Chondrocyte (in vitro differentiated cells): ENCODE data around the gene TRPV4. TPM values are rescaled to one million over a fixed set of nuclear protein-coding genes. Genes with fewer than 3 reads are reported as not detected.
A peak's percentile ranks its signal among the peaks of the same experiment; 100 is the strongest.

Experiments used
- DNase-seq: peaks from one replicate; pipeline ENCODE4 v3.0.0; 2021; ENCODE audit warnings: mixed read lengths, low spot score
- H3K27ac Mint-ChIP-seq: one replicate; pipeline ENCODE4 v1.8.0; 2021; ENCODE audit warnings: mild to moderate bottlenecking, moderate library complexity, mixed read lengths; ENCODE audit not compliant: unreplicated experiment
- H3K27me3 Mint-ChIP-seq: 2 replicates; pipeline ENCODE4 v1.8.0; 2021; ENCODE audit warnings: low read depth, mixed read lengths
- H3K36me3 Mint-ChIP-seq: 2 replicates; pipeline ENCODE4 v1.8.0; 2021; ENCODE audit warnings: low read depth, mixed read lengths
- H3K4me1 Mint-ChIP-seq: 2 replicates; pipeline ENCODE4 v1.8.0; 2021; ENCODE audit warnings: low read depth, mild to moderate bottlenecking, mixed read lengths
- H3K4me3 Mint-ChIP-seq: one replicate; pipeline ENCODE4 v1.8.0; 2021; ENCODE audit warnings: mild to moderate bottlenecking, moderate library complexity, mixed read lengths; ENCODE audit not compliant: unreplicated experiment
- H3K9me3 Mint-ChIP-seq: 2 replicates; pipeline ENCODE4 v1.8.0; 2021; ENCODE audit warnings: low read depth, mixed read lengths
- total RNA-seq: library from RNA; stranded (reverse); gene quantifications from 3 replicates; pipeline ENCODE4 v1.2.1, GENCODE V29; 2021
- TF ChIP-seq, protein P1 (sequence below): fragments of 200-600 bp; sonication (generic); IDR thresholded peaks from 2 replicates; pipeline ENCODE4 v1.5.0; 2021; ENCODE audit warnings: antibody characterized with exemption, mild to moderate bottlenecking, moderate library complexity

Gene TRPV4
- total RNA-seq, 1 donor from 2014 or later = 2.2 TPM

DNA sequence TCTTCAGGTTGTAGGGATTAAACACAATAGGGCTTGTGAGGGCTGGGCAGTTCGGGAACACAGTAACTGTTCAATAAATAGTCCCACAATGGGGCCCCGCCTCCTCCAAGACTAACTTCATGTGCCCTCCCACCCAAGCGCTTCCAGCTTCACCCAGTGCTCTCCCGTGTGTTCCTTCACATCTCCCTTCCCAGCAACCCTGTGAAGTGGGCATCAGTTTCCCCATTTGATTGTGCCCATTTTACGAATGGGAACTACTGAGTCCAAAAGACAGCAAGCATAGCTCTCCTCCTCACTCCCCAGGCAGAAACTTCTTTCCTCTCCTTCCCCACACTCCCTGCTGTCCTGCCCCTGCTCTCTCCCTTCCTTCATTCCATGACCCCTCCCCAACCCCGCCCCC is 6.2 kb upstream of the TRPV4 start:
- Mint-ChIP-seq H3K27me3 (no peaks in the 10 kb centered on the region), H3K27ac (no peak overlapping the region), H3K4me1 (peaks cover 6% of the 10 kb centered on the region), H3K9me3 (no peaks in the 10 kb centered on the region), H3K36me3 (no peaks in the 10 kb centered on the region), H3K4me3 (no peak overlapping the region)
- no peak for DNase-seq
- TF ChIP-seq, protein P1, sequence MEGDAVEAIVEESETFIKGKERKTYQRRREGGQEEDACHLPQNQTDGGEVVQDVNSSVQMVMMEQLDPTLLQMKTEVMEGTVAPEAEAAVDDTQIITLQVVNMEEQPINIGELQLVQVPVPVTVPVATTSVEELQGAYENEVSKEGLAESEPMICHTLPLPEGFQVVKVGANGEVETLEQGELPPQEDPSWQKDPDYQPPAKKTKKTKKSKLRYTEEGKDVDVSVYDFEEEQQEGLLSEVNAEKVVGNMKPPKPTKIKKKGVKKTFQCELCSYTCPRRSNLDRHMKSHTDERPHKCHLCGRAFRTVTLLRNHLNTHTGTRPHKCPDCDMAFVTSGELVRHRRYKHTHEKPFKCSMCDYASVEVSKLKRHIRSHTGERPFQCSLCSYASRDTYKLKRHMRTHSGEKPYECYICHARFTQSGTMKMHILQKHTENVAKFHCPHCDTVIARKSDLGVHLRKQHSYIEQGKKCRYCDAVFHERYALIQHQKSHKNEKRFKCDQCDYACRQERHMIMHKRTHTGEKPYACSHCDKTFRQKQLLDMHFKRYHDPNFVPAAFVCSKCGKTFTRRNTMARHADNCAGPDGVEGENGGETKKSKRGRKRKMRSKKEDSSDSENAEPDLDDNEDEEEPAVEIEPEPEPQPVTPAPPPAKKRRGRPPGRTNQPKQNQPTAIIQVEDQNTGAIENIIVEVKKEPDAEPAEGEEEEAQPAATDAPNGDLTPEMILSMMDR = no peak

DNA sequence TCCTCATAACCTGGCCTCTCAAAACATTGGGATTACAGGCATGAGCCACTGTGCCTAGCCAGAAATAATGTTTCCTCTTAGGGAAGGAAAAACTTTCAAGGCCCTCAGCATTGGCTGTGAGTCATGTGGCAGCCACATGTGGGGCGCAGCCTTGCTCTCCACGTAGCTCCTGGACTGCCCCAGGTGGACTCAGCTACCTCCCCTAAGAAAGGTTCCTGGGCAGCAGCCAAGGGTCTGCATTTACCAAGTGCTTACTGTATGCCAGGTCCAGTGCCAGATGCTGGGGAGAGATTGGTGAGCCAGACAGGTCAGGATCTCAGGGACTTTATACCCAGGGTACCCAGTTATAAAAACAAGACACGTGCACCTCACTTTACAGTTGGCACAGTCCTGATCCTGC is 3.7 kb upstream of the TRPV4 start:
- no peak overlapping the region for H3K27ac Mint-ChIP-seq
- no peak overlapping the region for H3K4me3 Mint-ChIP-seq
- no peaks in the 10 kb centered on the region for H3K9me3 Mint-ChIP-seq
- H3K36me3 Mint-ChIP-seq = no peaks in the 10 kb centered on the region
- peaks cover 2% of the 10 kb centered on the region for H3K27me3 Mint-ChIP-seq
- DNase-seq = no peak
- TF ChIP-seq, protein P1 = no peak
- peaks cover 9% of the 10 kb centered on the region for H3K4me1 Mint-ChIP-seq

DNA sequence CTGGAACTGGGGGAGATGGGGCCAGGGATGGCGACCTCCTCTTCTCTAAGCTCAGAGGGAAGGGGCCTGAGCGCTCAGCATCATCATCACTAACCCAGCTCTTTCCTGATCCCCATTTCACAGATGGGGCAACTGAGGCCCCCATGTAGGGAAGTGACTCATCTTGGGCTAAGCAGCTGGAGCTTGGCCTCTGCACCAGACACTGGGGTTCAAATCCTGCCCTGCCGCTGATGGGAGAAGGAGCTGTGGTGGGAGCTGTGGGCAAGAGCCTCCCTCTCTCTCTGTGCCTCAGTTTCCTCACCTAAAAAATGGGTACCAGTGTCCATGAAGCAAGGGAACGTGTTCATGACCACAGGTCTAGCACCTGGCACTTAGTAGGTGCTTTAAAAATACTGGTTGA is 2.6 kb upstream of the TRPV4 start:
- TF ChIP-seq, protein P1 = no peak
- peaks cover 9% of the 10 kb centered on the region for H3K4me1 Mint-ChIP-seq
- H3K27me3 Mint-ChIP-seq = peaks cover 7% of the 10 kb centered on the region
- no peak overlapping the region for H3K27ac Mint-ChIP-seq
- H3K36me3 Mint-ChIP-seq = no peaks in the 10 kb centered on the region
- H3K4me3 Mint-ChIP-seq = no peak overlapping the region
- no peak for DNase-seq
- H3K9me3 Mint-ChIP-seq = no peaks in the 10 kb centered on the region

DNA sequence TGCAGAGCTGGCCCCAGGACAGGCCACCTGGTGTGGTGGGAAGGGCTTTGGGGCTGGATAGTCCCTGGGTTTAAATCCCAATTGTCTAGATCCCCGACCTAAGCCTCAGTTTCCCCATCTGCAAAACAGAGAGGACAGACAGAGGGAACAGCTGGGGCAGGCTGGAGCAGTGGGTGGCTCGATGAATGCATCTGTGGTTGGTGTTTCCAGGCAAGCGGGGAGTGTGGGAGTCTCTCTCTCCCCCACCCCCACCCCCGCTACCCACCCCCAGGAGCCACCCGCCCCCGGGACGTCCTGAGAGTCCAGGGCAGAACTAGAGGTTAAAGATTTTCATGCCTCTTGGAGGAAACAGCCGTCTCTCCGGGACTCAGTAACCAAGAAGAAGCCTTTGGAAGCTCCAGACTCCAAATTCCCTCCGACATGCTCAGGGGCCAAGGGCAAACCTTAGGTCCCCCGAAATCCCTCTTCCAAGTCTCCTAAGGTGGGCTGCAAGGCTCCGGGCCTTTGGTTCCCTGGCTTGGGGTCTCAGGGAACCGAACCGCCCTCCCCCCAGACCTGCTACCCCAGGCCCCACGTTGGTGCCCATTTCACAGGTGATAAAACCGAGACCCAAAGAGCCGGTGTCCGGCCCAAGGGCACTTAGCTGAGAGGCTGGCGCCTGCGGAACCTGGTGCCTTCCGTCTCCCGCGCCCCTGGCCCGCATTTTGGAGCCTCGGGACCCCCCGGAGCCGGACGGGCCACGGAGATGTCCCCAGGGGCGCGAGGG is 474 bp downstream of the TRPV4 start:
- peaks cover 8% of the 10 kb centered on the region for H3K27me3 Mint-ChIP-seq
- TF ChIP-seq, protein P1 = no peak
- H3K4me1 Mint-ChIP-seq = peaks cover 3% of the 10 kb centered on the region
- H3K4me3 Mint-ChIP-seq = peak overlapping the region; percentile 55
- H3K27ac Mint-ChIP-seq = no peak overlapping the region
- no peaks in the 10 kb centered on the region for H3K9me3 Mint-ChIP-seq
- no peaks in the 10 kb centered on the region for H3K36me3 Mint-ChIP-seq
- DNase-seq = no peak

DNA sequence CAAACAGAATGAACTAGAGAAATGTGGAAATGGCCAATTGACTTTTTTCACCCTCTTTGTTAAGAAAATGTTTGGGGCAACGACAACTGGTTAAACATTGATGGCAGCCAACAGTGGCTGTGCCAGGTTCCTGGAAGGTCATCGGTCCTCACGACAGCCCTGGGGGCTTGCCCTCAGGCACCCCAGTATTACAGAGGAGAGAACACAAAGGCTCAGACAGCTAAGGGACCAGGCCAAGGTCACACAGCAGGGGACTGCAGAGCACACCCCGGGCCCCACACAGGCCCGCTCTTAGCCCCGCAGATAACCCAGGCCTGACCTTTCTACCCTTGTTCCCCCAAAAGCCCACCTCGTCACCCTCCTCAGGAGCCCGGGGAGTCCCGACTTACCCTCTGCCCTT is 1.3 kb downstream of the TRPV4 start:
- TF ChIP-seq, protein P1 = no peak
- no peak overlapping the region for H3K4me3 Mint-ChIP-seq

More for the DNA sequence above, 1.3 kb downstream of the TRPV4 start:
- H3K4me1 Mint-ChIP-seq = peaks cover 3% of the 10 kb centered on the region
- peaks cover 9% of the 10 kb centered on the region for H3K27me3 Mint-ChIP-seq
- H3K36me3 Mint-ChIP-seq = no peaks in the 10 kb centered on the region
- H3K27ac Mint-ChIP-seq = no peak overlapping the region
- DNase-seq = no peak
- H3K9me3 Mint-ChIP-seq = no peaks in the 10 kb centered on the region
